Activated T-helper 1 cell treated with anti-CD3 and anti-CD28 coated beads, Interleukin-12 subunit alpha, Interleukin-12 subunit beta, Interleukin-2, Interleukin-4 antibody, amounts not matched to agents 30 ng/mL and 10 ng/mL and 1 ng/mL, durations not matched to agents 14 hours and 24 hours and 36 hours (primary cell): ENCODE data around the gene CLTRN. TPM values are rescaled to one million over a fixed set of nuclear protein-coding genes. Genes with fewer than 3 reads are reported as not detected.
"Not testable (repeated sequence)": the region's sequence is repeated elsewhere in the genome, so short reads cannot be mapped to it uniquely, and the experiment has no call there.

Experiments
- DNase-seq: peaks from one replicate; pipeline ENCODE4 v3.0.0; 2021; ENCODE audit warnings: low spot score
- H3K27ac Mint-ChIP-seq: one replicate; pipeline ENCODE4 v1.8.0; 2021; ENCODE audit warnings: mild to moderate bottlenecking, mixed read lengths
- H3K27me3 Mint-ChIP-seq: one replicate; pipeline ENCODE4 v1.8.0; 2022; ENCODE audit warnings: mild to moderate bottlenecking, moderate library complexity, mixed read lengths; ENCODE audit not compliant: insufficient read depth
- H3K36me3 Mint-ChIP-seq: one replicate; pipeline ENCODE4 v1.8.0; 2021; ENCODE audit warnings: low read depth, mixed read lengths
- H3K4me1 Mint-ChIP-seq: one replicate; pipeline ENCODE4 v1.8.0; 2021; ENCODE audit warnings: low read depth, mixed read lengths
- H3K4me3 Mint-ChIP-seq: one replicate; pipeline ENCODE4 v1.8.0; 2021; ENCODE audit warnings: mild to moderate bottlenecking, moderate library complexity, mixed read lengths
- H3K9me3 Mint-ChIP-seq: one replicate; pipeline ENCODE4 v1.8.0; 2021; ENCODE audit warnings: mixed read lengths
- intact Hi-C: fragments of 100-400 bp; cut with micrococcal nuclease; formaldehyde crosslinking; loops from one replicate; pipeline ENCODE4 v1.15.1; 2024
- total RNA-seq: library from RNA; stranded (reverse); gene quantifications from 2 replicates; pipeline ENCODE4 v1.2.3, GENCODE V29; 2022

The CLTRN gene
- total RNA-seq, result 0.17 TPM in 1 of 2 replicates, not detected in the other

GRCh38 chrX:15664487-15665444, at the start of gene CLTRN:
TSS of gene CLTRN (minus strand) at chrX:15664805. CDS start at chrX:15664775, 30 bp downstream.
- H3K27ac Mint-ChIP-seq, result no peak within 1 kb of the TSS
- no peak within 1 kb of the TSS for H3K4me3 Mint-ChIP-seq
- peaks cover 5% of the 10 kb centered on the region for H3K27me3 Mint-ChIP-seq
- no peaks in the 10 kb centered on the region for H3K4me1 Mint-ChIP-seq
- no peaks in the 10 kb centered on the region for H3K9me3 Mint-ChIP-seq
- DNase-seq, result no peak
- no peaks in the 10 kb centered on the region for H3K36me3 Mint-ChIP-seq
- intact Hi-C loops, result no loop called here

GRCh38 chrX:15704273-15704672, 39.7 kb upstream of the CLTRN start:
- H3K36me3 Mint-ChIP-seq, H3K27me3 Mint-ChIP-seq, H3K4me3 Mint-ChIP-seq, H3K9me3 Mint-ChIP-seq, H3K4me1 Mint-ChIP-seq, intact Hi-C loops, H3K27ac Mint-ChIP-seq, DNase-seq: not testable (repeated sequence)

GRCh38 chrX:15703809-15704208, 39.2 kb upstream of the CLTRN start:
- H3K4me3 Mint-ChIP-seq, H3K36me3 Mint-ChIP-seq, H3K27me3 Mint-ChIP-seq, DNase-seq, intact Hi-C loops, H3K4me1 Mint-ChIP-seq, H3K27ac Mint-ChIP-seq, H3K9me3 Mint-ChIP-seq: not testable (repeated sequence)

GRCh38 chrX:15702488-15703371, 38.1 kb upstream of the CLTRN start:
- intact Hi-C loops, result no loop called here
- no peak for DNase-seq
- no peak overlapping the region for H3K27ac Mint-ChIP-seq
- no peaks in the 10 kb centered on the region for H3K9me3 Mint-ChIP-seq
- no peak overlapping the region for H3K4me3 Mint-ChIP-seq
- H3K4me1 Mint-ChIP-seq, result no peaks in the 10 kb centered on the region
- no peaks in the 10 kb centered on the region for H3K36me3 Mint-ChIP-seq
- no peaks in the 10 kb centered on the region for H3K27me3 Mint-ChIP-seq

GRCh38 chrX:15696516-15696915, 31.9 kb upstream of the CLTRN start:
- no peaks in the 10 kb centered on the region for H3K9me3 Mint-ChIP-seq
- peaks cover 4% of the 10 kb centered on the region for H3K36me3 Mint-ChIP-seq
- H3K4me1 Mint-ChIP-seq, result no peaks in the 10 kb centered on the region
- DNase-seq, result no peak
- intact Hi-C loops, result no loop called here
- no peaks in the 10 kb centered on the region for H3K27me3 Mint-ChIP-seq
- no peak overlapping the region for H3K27ac Mint-ChIP-seq
- H3K4me3 Mint-ChIP-seq, result no peak overlapping the region

- Mint-ChIP-seq H3K4me1 (no peaks in the 10 kb centered on the region), H3K9me3 (no peaks in the 10 kb centered on the region), H3K27me3 (no peaks in the 10 kb centered on the region), H3K27ac (no peak overlapping the region), H3K4me3 (no peak overlapping the region), H3K36me3 (peaks cover 11% of the 10 kb centered on the region)
- DNase-seq, result no peak
- intact Hi-C loops, result no loop called here
Measured at GRCh38 chrX:15694941-15695451, 30.4 kb upstream of the CLTRN start.

GRCh38 chrX:15686818-15687685, 22.4 kb upstream of the CLTRN start:
- Mint-ChIP-seq H3K4me1 (peaks cover 9% of the 10 kb centered on the region), H3K9me3 (no peaks in the 10 kb centered on the region), H3K27ac (no peak overlapping the region), H3K27me3 (no peaks in the 10 kb centered on the region), H3K36me3 (peaks cover 9% of the 10 kb centered on the region), H3K4me3 (no peak overlapping the region)
- DNase-seq, result peak; percentile 27
- intact Hi-C loops, result loop anchor here (1.0 to 10.0 kb wide), 5 partner anchors 12 to 1008 kb away; no protein-coding TSS in a partner anchor

GRCh38 chrX:15683193-15683592, 18.6 kb upstream of the CLTRN start:
- intact Hi-C loops, result loop anchor here (10.0 kb wide), 1 partner anchor 1012 kb away; no protein-coding TSS in a partner anchor
- no peak for DNase-seq
- Mint-ChIP-seq H3K9me3 (no peaks in the 10 kb centered on the region), H3K27me3 (no peaks in the 10 kb centered on the region), H3K4me1 (peaks cover 14% of the 10 kb centered on the region), H3K4me3 (no peak overlapping the region), H3K27ac (no peak overlapping the region), H3K36me3 (peaks cover 3% of the 10 kb centered on the region)

- peaks cover 3% of the 10 kb centered on the region for H3K36me3 Mint-ChIP-seq
- H3K9me3 Mint-ChIP-seq, result no peaks in the 10 kb centered on the region
- H3K4me3 Mint-ChIP-seq, result no peak overlapping the region
- no peak overlapping the region for H3K27ac Mint-ChIP-seq
- intact Hi-C loops, result loop anchor here (10.0 kb wide), 1 partner anchor 1013 kb away; no protein-coding TSS in a partner anchor
- DNase-seq, result no peak
- peaks cover 19% of the 10 kb centered on the region for H3K4me1 Mint-ChIP-seq
- no peaks in the 10 kb centered on the region for H3K27me3 Mint-ChIP-seq
Measured at GRCh38 chrX:15681433-15681832, 16.8 kb upstream of the CLTRN start.

GRCh38 chrX:15680401-15680800, 15.8 kb upstream of the CLTRN start:
- Mint-ChIP-seq H3K4me3 (no peak overlapping the region), H3K4me1 (peaks cover 16% of the 10 kb centered on the region), H3K36me3 (peaks cover 3% of the 10 kb centered on the region), H3K27ac (no peak overlapping the region), H3K9me3 (no peaks in the 10 kb centered on the region), H3K27me3 (no peaks in the 10 kb centered on the region)
- intact Hi-C loops, result loop anchor here (10.0 kb wide), 1 partner anchor 1014 kb away; no protein-coding TSS in a partner anchor
- no peak for DNase-seq

- DNase-seq, result no peak
- intact Hi-C loops, result no loop called here
- no peaks in the 10 kb centered on the region for H3K9me3 Mint-ChIP-seq
Measured at GRCh38 chrX:15679246-15679645, 14.6 kb upstream of the CLTRN start.

GRCh38 chrX:15678339-15678738, 13.7 kb upstream of the CLTRN start:
- no peak for DNase-seq
- no peaks in the 10 kb centered on the region for H3K27me3 Mint-ChIP-seq
- intact Hi-C loops, result no loop called here
- H3K36me3 Mint-ChIP-seq, result peaks cover 3% of the 10 kb centered on the region
- H3K4me1 Mint-ChIP-seq, result peaks cover 13% of the 10 kb centered on the region
- H3K4me3 Mint-ChIP-seq, result no peak overlapping the region
- H3K27ac Mint-ChIP-seq, result no peak overlapping the region
- H3K9me3 Mint-ChIP-seq, result no peaks in the 10 kb centered on the region

More at GRCh38 chrX:15679246-15679645, 14.6 kb upstream of the CLTRN start:
- Mint-ChIP-seq H3K27me3 (no peaks in the 10 kb centered on the region), H3K4me3 (no peak overlapping the region), H3K36me3 (peaks cover 3% of the 10 kb centered on the region), H3K27ac (no peak overlapping the region), H3K4me1 (peaks cover 13% of the 10 kb centered on the region)
